Mammary epithelial cell (primary cell): Measurements from ENCODE around the gene PLEKHG1.

Experiments
- EZH2 ChIP-seq: IDR thresholded peaks from 2 replicates; pipeline ENCODE4 v1.6.1; 2012; ENCODE audit warnings: low read length, inconsistent platforms, borderline replicate concordance
- TF ChIP-seq, protein P1 (sequence below), 2 donors: IDR thresholded peaks in 1 of 2; conservative IDR thresholded peaks in 1 of 2; 2 replicates each; pipeline ENCODE4 v1.5.1; 2011 to 2012; ENCODE audit warnings: inconsistent platforms in 2 of 2, low read length in 2 of 2, mild to moderate bottlenecking in 2 of 2, control low read depth in 1 of 2, low read depth in 1 of 2; ENCODE audit not compliant: insufficient read depth in 1 of 2; ENCODE audit errors: extremely low read depth in 1 of 2

DNA sequence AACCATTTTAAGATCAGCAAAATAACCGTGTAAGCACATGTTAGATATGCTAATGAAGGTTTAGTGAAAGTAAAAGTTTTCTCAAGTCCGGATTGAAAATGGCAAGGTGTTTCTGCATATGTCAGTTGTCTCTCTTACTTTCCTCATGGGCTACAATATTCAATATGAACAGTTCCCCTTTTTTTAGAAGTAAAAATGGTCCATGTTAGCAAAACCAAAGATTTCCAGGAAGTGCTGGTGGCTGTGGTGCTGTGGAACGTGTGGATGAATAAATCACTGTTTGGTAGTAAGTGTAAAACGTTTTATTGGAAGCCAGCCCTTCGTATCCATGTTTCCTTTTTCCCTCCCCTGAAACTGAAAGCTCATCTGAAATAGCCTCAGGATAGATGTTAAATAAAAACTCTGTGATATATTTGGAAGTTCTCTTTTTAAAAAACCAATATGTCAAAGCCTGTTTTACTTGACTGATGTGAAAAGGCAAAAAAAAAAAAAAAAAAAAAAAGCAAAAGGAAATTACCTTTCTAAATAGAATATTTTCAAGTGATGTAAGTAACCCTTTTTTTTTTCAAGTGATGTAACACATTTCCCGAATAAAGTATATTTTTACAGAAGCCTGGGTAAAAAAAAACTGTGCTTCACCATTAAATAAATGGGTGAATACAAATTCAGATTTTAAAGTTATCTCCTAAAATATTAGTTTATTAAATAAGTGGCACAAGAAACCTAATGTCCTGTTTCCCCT, 41.9 kb downstream of the PLEKHG1 start:
- TF ChIP-seq, protein P1, sequence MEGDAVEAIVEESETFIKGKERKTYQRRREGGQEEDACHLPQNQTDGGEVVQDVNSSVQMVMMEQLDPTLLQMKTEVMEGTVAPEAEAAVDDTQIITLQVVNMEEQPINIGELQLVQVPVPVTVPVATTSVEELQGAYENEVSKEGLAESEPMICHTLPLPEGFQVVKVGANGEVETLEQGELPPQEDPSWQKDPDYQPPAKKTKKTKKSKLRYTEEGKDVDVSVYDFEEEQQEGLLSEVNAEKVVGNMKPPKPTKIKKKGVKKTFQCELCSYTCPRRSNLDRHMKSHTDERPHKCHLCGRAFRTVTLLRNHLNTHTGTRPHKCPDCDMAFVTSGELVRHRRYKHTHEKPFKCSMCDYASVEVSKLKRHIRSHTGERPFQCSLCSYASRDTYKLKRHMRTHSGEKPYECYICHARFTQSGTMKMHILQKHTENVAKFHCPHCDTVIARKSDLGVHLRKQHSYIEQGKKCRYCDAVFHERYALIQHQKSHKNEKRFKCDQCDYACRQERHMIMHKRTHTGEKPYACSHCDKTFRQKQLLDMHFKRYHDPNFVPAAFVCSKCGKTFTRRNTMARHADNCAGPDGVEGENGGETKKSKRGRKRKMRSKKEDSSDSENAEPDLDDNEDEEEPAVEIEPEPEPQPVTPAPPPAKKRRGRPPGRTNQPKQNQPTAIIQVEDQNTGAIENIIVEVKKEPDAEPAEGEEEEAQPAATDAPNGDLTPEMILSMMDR (conservative IDR thresholded peaks at IDR 0.05 in 1 of 2, IDR thresholded peaks at IDR 0.05 in 1 of 2; ENCODE audit: extremely low read depth in 1 of 2, insufficient read depth in 1 of 2, low read depth in 1 of 2, low read length in 2 of 2), result no peak
- no peak for TF ChIP-seq EZH2
